ENCODE data around the gene TESK2. TPM values are rescaled to one million over a fixed set of nuclear protein-coding genes. Genes with fewer than 3 reads are reported as not detected.

Gene TESK2
- total RNA-seq, 1 experiment from 2014 or later = 5.0 TPM

DNA sequence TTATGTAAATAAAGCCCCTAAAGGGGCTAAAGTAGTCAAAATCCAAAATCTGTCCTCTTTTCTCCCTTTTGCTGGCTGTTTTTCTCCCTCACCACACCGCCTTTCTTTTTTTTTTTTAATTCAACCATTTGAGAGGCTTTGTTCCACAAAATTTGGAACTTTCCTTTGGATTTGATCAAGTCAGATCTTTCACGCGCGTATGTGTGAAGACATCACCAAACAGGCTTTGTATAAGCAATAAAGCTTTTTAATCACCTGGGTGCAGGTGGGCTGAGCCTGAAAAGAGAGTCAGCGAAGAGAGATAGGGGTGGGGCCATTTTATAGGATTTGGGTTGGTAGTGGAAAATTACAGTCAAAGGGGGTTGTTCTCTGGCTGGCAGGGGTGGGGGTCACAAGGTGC is 169.5 kb downstream of the TESK2 start:
- no peak overlapping the region for H3K9ac ChIP-seq (ENCODE audit: low read length)
- no peak for DNase-seq (ENCODE audit: low read depth, low spot score)
- H3K9me3 ChIP-seq (ENCODE audit: control insufficient read depth in 1 of 2, insufficient read depth in 1 of 2, low read depth in 1 of 2, low read length in 2 of 2) = no peaks in the 10 kb centered on the region
- H3K79me2 ChIP-seq (ENCODE audit: insufficient read depth, low read length) = no peaks in the 10 kb centered on the region
- CTCF ChIA-PET = no interaction called here
- no peaks in the 10 kb centered on the region for H3K36me3 ChIP-seq (ENCODE audit: control insufficient read depth in 1 of 2, insufficient read depth in 2 of 2, low read length in 2 of 2)
- H3K9me2 ChIP-seq (ENCODE audit: insufficient read depth) = no peaks in the 10 kb centered on the region
- H4K20me1 ChIP-seq (ENCODE audit: insufficient read depth) = no peaks in the 10 kb centered on the region
- no peak overlapping the region for H3K27ac ChIP-seq (ENCODE audit: low read depth, low read length)
- H3K4me1 ChIP-seq (ENCODE audit: control insufficient read depth in 1 of 2, insufficient read depth in 2 of 2, low read length in 2 of 2) = no peaks in the 10 kb centered on the region
- H3K27me3 ChIP-seq (ENCODE audit: insufficient read depth, low read length) = no peaks in the 10 kb centered on the region
- TF ChIP-seq, protein P1, sequence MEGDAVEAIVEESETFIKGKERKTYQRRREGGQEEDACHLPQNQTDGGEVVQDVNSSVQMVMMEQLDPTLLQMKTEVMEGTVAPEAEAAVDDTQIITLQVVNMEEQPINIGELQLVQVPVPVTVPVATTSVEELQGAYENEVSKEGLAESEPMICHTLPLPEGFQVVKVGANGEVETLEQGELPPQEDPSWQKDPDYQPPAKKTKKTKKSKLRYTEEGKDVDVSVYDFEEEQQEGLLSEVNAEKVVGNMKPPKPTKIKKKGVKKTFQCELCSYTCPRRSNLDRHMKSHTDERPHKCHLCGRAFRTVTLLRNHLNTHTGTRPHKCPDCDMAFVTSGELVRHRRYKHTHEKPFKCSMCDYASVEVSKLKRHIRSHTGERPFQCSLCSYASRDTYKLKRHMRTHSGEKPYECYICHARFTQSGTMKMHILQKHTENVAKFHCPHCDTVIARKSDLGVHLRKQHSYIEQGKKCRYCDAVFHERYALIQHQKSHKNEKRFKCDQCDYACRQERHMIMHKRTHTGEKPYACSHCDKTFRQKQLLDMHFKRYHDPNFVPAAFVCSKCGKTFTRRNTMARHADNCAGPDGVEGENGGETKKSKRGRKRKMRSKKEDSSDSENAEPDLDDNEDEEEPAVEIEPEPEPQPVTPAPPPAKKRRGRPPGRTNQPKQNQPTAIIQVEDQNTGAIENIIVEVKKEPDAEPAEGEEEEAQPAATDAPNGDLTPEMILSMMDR (IDR thresholded peaks at IDR 0.05 in 2 of 3, conservative IDR thresholded peaks at IDR 0.05 in 1 of 3; ENCODE audit: borderline replicate concordance in 1 of 3, insufficient read depth in 1 of 3, low read depth in 2 of 3, low read length in 2 of 3) = no peak
- TF ChIP-seq, protein P2, sequence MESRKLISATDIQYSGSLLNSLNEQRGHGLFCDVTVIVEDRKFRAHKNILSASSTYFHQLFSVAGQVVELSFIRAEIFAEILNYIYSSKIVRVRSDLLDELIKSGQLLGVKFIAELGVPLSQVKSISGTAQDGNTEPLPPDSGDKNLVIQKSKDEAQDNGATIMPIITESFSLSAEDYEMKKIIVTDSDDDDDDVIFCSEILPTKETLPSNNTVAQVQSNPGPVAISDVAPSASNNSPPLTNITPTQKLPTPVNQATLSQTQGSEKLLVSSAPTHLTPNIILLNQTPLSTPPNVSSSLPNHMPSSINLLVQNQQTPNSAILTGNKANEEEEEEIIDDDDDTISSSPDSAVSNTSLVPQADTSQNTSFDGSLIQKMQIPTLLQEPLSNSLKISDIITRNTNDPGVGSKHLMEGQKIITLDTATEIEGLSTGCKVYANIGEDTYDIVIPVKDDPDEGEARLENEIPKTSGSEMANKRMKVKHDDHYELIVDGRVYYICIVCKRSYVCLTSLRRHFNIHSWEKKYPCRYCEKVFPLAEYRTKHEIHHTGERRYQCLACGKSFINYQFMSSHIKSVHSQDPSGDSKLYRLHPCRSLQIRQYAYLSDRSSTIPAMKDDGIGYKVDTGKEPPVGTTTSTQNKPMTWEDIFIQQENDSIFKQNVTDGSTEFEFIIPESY (IDR thresholded peaks at IDR 0.05; ENCODE audit: extremely low read depth, insufficient replicate concordance, low read length) = no peak
- TF ChIP-seq ZFX (IDR thresholded peaks at IDR 0.05) (no peak), CEBPB (IDR thresholded peaks at IDR 0.05; ENCODE audit: low read depth) (no peak), SIN3A (IDR thresholded peaks at IDR 0.05; ENCODE audit: low read depth) (no peak), POLR2AphosphoS5 (IDR thresholded peaks at IDR 0.05; ENCODE audit: low read depth, low read length) (no peak), RAD21 (IDR thresholded peaks at IDR 0.05; ENCODE audit: low read depth) (no peak)
- TF ChIP-seq, protein P3, sequence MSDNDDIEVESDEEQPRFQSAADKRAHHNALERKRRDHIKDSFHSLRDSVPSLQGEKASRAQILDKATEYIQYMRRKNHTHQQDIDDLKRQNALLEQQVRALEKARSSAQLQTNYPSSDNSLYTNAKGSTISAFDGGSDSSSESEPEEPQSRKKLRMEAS (IDR thresholded peaks at IDR 0.05) = no peak
- TF ChIP-seq, protein P4, sequence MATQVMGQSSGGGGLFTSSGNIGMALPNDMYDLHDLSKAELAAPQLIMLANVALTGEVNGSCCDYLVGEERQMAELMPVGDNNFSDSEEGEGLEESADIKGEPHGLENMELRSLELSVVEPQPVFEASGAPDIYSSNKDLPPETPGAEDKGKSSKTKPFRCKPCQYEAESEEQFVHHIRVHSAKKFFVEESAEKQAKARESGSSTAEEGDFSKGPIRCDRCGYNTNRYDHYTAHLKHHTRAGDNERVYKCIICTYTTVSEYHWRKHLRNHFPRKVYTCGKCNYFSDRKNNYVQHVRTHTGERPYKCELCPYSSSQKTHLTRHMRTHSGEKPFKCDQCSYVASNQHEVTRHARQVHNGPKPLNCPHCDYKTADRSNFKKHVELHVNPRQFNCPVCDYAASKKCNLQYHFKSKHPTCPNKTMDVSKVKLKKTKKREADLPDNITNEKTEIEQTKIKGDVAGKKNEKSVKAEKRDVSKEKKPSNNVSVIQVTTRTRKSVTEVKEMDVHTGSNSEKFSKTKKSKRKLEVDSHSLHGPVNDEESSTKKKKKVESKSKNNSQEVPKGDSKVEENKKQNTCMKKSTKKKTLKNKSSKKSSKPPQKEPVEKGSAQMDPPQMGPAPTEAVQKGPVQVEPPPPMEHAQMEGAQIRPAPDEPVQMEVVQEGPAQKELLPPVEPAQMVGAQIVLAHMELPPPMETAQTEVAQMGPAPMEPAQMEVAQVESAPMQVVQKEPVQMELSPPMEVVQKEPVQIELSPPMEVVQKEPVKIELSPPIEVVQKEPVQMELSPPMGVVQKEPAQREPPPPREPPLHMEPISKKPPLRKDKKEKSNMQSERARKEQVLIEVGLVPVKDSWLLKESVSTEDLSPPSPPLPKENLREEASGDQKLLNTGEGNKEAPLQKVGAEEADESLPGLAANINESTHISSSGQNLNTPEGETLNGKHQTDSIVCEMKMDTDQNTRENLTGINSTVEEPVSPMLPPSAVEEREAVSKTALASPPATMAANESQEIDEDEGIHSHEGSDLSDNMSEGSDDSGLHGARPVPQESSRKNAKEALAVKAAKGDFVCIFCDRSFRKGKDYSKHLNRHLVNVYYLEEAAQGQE (IDR thresholded peaks at IDR 0.05; ENCODE audit: low read depth) = no peak
- no peak overlapping the region for H3K4me3 ChIP-seq (replicated peaks in 1 of 2; ENCODE audit: low read depth in 1 of 2, low read length in 2 of 2)
- H3K4me2 ChIP-seq (ENCODE audit: low read length) = no peak overlapping the region
- POLR2A ChIA-PET = no interaction called here
- H2AFZ ChIP-seq (ENCODE audit: low read depth, low read length, poor library complexity, severe bottlenecking) = no peak overlapping the region
- no TSS peak for BruUV-seq (replicated peaks)
- RAD21 ChIA-PET (ENCODE audit: low non-redundant PET in 1 of 2, low total read pairs in 2 of 2, uncharacterized antibody in 2 of 2, unreplicated experiment in 2 of 2) = no interaction called here
- intact Hi-C loops (cut with micrococcal nuclease) = no loop called here
- no peak for ATAC-seq
